ENCODE data around the gene CRISPLD2.

The CRISPLD2 gene

GRCh38 chr16:84932681-84933080, 112.9 kb downstream of the CRISPLD2 start:
- Histone ChIP-seq H3K27ac (ENCODE audit: extremely low read depth, low read depth, low read length) (no peak overlapping the region), H3K4me1 (ENCODE audit: control insufficient read depth, insufficient read depth, low read length) (no peaks in the 10 kb centered on the region; the same call in 1 of the 2 replicates), H3K9me3 (ENCODE audit: control insufficient read depth, insufficient read depth, low read depth, low read length) (no peaks in the 10 kb centered on the region), H3K36me3 (ENCODE audit: control insufficient read depth in 2 of 2, insufficient read depth in 1 of 2, low read length in 2 of 2) (no peaks in the 10 kb centered on the region), H3K4me3 (ENCODE audit: low read depth, low read length) (no peak overlapping the region)
- TF ChIP-seq ZBTB49 (tag by site-specific recombination; IDR thresholded peaks at IDR 0.05; ENCODE audit: low read depth) (no peak), BCL6B (tag by site-specific recombination; IDR thresholded peaks at IDR 0.05) (no peak), ZNF626 (tag by site-specific recombination; IDR thresholded peaks at IDR 0.05) (no peak), ZBTB6 (tag by site-specific recombination; IDR thresholded peaks at IDR 0.05) (no peak)
- CTCF ChIA-PET: interaction anchor here (1.6 to 2.8 kb wide), 2 partner anchors 8 to 179 kb away, joined by 7 to 15 read pairs; no protein-coding TSS in a partner anchor
- POLR2A ChIA-PET: no interaction called here

GRCh38 chr16:84933774-84934631, 114.2 kb downstream of the CRISPLD2 start:
- Histone ChIP-seq H3K36me3 (ENCODE audit: control insufficient read depth in 2 of 2, insufficient read depth in 1 of 2, low read length in 2 of 2) (no peaks in the 10 kb centered on the region), H3K4me3 (ENCODE audit: low read depth, low read length) (no peak overlapping the region), H3K4me1 (ENCODE audit: control insufficient read depth, insufficient read depth, low read length) (no peaks in the 10 kb centered on the region; the same call in 1 of the 2 replicates), H3K9me3 (ENCODE audit: control insufficient read depth, insufficient read depth, low read depth, low read length) (no peaks in the 10 kb centered on the region), H3K27ac (ENCODE audit: extremely low read depth, low read depth, low read length) (no peak overlapping the region)
- CTCF ChIA-PET: interaction anchor here (0.6 to 2.8 kb wide), 3 partner anchors 9 to 207 kb away, joined by 3 to 15 read pairs (median 7); no protein-coding TSS in a partner anchor
- no peak for TF ChIP-seq HOXD13 (CRISPR knock-in tag; IDR thresholded peaks at IDR 0.05; ENCODE audit: borderline replicate concordance)
- TF ChIP-seq ZNF121 (tag by site-specific recombination; IDR thresholded peaks at IDR 0.05): no peak
- no peak for TF ChIP-seq ZNF629 (tag by site-specific recombination; IDR thresholded peaks at IDR 0.05)
- TF ChIP-seq ZBTB21 (tag by site-specific recombination; IDR thresholded peaks at IDR 0.05): no peak
- no peak for TF ChIP-seq ZNF585B (tag by site-specific recombination; IDR thresholded peaks at IDR 0.05)
- TF ChIP-seq KLF8 (tag by site-specific recombination; IDR thresholded peaks at IDR 0.05): no peak
- TF ChIP-seq ZNF830 (tag by site-specific recombination; IDR thresholded peaks at IDR 0.05; ENCODE audit: low read depth): no peak
- TF ChIP-seq ZNF211 (tag by site-specific recombination; IDR thresholded peaks at IDR 0.05; ENCODE audit: low read depth): no peak
- no peak for TF ChIP-seq ZNF624 (tag by site-specific recombination; IDR thresholded peaks at IDR 0.05)
- TF ChIP-seq ZNF221 (tag by site-specific recombination; IDR thresholded peaks at IDR 0.05; ENCODE audit: borderline replicate concordance): no peak
- no peak for TF ChIP-seq PRDM1 (tag by site-specific recombination; IDR thresholded peaks at IDR 0.05)
- no peak for TF ChIP-seq ZNF311 (tag by site-specific recombination; IDR thresholded peaks at IDR 0.05; ENCODE audit: borderline replicate concordance)
- TF ChIP-seq ZNF280C (tag by site-specific recombination; IDR thresholded peaks at IDR 0.05): no peak
- TF ChIP-seq ZNF843 (tag by site-specific recombination; IDR thresholded peaks at IDR 0.05): no peak
- no peak for TF ChIP-seq SP2 (tag by site-specific recombination; IDR thresholded peaks at IDR 0.05)
- TF ChIP-seq ZFP41 (tag by site-specific recombination; IDR thresholded peaks at IDR 0.05; ENCODE audit: borderline replicate concordance): no peak
- TF ChIP-seq ZNF544 (tag by site-specific recombination; IDR thresholded peaks at IDR 0.05): no peak
- no peak for TF ChIP-seq ZFP3 (tag by site-specific recombination; IDR thresholded peaks at IDR 0.05; ENCODE audit: low read depth)
- POLR2A ChIA-PET: no interaction called here

Measured in HEK293 (cell line).